HG03159 (cell line): Measurements from ENCODE around the gene CSF3R.
"Not testable (repeated sequence)": the region's sequence is repeated elsewhere in the genome, so short reads cannot be mapped to it uniquely, and the experiment has no call there.

ENCODE experiments used
- ATAC-seq: cut with Tn5 transposase; IDR thresholded peaks from one replicate; pipeline ENCODE4 v1.9.1; 2021; ENCODE audit warnings: mild to moderate bottlenecking, moderate library complexity; ENCODE audit not compliant: unreplicated experiment

CSF3R gene

GRCh38 chr1:36484099-36484498 is 1.4 kb upstream of the CSF3R start:
- ATAC-seq = no peak

DNA sequence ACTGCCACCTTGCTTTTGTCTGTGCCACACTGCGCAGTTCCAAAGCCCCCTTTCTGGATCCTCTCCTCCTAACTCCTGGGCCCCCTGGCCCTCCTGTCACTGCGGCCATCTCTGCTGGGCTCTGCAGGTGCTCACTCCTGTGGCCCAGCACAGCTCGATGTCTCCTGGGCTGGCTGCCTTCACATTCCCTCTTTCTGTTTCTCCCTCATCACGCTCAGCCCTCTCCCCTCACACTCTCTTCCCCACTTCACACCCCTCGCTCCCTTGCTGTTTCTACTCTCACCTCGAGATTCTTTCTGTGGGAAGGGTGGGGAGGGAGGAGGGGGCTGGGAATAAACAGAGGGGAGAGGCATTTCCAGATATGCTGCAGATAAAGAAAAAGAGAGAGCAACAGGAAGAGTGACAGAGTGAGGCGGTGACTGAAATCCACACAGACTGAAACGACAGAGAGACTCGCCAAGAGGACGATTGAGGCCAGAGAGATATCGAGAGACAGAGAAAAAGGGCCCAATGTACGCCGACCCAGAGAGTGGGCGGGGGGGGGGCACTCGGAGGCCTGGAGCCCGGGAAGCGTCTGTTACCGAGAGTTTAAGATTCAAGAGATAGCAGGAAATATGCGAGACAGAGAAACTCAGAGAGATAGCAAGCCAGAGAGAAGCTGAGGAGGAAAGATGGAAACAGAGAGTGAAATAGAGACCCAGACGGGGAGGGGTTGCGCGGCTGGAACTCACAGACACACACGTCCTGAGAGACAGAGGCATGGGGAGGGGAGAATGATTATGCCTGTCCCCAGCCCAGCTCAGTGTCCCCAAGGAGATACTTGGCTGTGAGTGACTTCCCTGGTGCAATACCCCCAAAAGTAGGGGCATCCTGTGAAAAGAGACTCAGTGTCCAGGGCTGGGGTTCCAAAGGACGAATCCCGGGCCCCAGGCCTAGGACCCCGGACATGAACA is 666 bp downstream of the CSF3R start:
- no peak for ATAC-seq

DNA sequence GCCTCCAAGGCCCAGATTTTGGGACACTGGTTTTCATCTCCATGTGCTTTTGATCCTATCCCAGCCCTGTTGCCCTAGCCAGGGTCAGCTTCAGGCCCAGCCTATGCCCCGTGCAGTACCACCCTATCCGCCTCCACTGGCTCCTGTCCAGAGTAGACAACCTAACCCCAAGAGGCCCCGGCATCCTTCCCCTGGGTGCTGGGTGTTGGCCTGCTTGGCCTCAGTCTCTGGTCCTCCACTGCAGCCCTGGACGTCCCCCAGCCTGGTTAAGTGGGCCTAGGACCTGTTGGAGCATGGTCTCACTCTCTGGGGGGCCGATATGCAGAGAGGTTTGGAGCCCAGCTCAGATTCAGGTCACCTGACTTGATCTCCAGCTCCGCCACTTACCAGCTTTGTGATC is 1.6 kb downstream of the CSF3R start:
- no peak for ATAC-seq

DNA sequence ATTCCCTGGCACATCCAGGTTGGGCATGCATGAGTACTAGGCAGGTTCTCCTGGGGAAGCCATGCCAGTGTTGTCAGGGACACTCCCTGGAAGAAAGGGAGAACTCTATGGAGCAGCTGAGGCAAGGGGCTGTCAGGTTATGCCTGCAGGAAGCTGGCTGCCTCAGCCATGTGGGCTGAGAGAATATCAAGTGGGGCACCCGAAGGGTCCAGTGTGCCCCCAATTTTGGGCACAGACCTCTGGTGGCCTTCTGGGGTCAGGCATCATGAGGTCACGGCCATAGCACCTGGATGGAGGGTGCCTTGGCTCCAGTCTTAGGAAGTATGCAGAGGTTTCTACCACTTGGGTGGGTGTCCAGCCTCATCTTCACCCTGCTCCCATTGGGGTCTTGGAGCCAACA is 2.6 kb downstream of the CSF3R start:
- no peak for ATAC-seq

- no peak for ATAC-seq
Measured at GRCh38 chr1:36479505-36480051, 3.1 kb downstream of the CSF3R start.

DNA sequence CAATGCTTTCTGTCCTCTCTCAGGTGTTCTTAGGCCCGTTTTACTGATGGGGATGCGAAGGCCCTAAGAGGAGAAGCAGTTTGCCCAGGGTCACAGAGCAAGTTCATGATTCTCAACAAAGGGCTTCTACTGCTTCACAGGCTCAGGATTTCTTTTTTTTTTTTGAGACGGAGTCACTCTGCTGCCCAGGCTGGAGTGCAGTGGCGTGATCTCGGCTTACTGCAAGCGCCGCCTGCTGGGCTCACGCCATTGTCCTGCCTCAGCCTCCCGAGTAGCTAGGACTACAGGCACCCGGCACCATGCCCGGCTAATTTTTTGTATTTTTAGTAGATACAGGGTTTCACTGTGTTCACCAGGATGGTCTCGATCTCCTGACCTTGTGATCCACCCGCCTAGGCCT is 5.1 kb downstream of the CSF3R start:
- ATAC-seq = not testable (repeated sequence)

GRCh38 chr1:36476945-36477344 is 5.8 kb downstream of the CSF3R start:
- ATAC-seq = no peak

DNA sequence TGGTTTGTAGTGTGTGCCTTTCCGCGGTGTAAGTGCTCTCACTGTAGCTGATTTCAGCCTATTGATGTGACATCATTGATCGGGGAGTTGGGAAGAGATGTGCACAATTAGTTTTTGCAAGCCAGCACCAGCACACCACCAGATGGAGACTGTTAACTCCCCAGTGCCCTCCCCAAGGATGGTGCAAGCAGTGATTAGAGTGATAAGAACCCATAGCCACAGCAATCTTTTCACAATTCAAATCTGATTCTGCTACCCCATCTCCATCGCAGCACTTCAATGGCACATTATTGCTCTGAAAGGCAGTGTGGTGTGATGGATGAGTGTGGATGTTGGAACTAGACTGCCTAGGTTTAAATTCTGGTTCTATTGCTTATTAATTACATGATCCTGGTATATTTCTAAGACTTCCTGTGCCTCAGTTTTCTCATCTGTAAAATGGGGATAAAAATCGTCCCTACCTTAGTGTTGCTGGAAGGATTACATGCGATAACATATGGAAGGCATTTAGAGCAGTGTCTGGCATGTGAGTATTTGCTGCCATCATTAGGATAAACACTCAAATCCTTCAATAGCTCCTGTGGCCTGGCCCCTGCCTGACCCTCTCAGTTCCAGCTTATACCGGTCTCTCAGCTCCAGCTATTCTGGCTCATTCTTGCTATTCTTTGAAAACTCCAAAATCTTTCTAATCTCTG is 6.7 kb downstream of the CSF3R start:
- no peak for ATAC-seq

DNA sequence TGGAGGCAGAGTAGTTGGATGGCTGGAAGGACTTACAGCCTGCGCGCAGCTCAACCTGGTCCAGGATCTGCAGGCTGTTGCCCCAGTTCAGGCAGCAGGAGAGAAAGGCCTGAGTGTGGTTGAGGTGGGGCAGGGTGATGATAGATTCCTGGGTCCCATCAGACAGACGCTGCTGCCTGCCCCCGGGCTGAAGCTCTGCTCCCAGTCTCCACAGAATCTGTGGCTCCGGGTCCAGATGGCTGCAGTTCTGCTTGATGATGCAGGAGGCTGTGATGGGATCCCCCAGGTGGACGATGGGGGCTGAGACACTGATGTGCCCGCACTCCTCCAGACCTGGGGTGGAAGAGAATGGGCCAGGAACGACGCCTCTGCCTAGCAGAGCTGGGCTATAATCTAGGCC is 7.4 kb downstream of the CSF3R start:
- no peak for ATAC-seq

- no peak for ATAC-seq
Measured at GRCh38 chr1:36472656-36473055, 10.1 kb downstream of the CSF3R start.

GRCh38 chr1:36471830-36472641 is 10.7 kb downstream of the CSF3R start:
- ATAC-seq = no peak

DNA sequence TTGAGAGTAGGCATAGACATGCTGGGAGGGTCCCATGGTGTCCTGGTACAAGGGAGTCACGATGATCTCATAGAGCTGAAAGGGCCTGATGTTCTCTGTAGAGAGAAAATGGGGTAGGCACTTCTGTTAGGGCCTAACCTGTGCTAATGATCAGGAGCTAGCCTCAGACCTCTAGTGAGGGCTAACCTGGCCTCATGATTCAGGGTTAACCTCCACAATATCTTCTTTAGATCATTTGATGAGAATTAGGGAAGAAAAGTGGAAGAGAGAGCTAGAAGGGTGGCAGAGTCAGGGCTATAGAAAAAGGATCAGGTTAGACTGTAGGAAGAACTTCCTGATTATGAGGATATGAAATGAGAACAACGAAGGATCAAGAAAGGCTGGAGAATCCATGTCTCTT is 13.6 kb downstream of the CSF3R start:
- ATAC-seq = no peak

- ATAC-seq = no peak
Measured at GRCh38 chr1:36467700-36468455, 14.8 kb downstream of the CSF3R start.

DNA sequence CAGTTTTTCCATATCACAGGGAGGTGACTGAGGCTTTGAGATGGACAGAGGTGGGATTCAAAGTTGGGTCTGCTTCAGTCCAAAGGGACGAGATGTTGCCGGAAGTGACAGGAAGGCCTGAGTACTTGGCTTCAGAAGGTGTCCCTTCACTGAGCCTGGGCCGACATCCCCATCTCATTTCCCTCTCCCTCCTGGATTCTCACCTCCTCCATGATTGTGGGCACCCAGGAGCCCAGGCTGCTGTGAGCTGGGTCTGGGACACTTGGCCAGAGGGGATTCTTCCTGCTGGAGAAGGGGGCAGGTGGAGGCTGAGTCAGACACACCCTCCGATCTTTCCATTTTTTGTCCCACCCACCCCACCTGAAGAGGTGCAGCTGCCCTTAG is 15.7 kb downstream of the CSF3R start:
- ATAC-seq = no peak

DNA sequence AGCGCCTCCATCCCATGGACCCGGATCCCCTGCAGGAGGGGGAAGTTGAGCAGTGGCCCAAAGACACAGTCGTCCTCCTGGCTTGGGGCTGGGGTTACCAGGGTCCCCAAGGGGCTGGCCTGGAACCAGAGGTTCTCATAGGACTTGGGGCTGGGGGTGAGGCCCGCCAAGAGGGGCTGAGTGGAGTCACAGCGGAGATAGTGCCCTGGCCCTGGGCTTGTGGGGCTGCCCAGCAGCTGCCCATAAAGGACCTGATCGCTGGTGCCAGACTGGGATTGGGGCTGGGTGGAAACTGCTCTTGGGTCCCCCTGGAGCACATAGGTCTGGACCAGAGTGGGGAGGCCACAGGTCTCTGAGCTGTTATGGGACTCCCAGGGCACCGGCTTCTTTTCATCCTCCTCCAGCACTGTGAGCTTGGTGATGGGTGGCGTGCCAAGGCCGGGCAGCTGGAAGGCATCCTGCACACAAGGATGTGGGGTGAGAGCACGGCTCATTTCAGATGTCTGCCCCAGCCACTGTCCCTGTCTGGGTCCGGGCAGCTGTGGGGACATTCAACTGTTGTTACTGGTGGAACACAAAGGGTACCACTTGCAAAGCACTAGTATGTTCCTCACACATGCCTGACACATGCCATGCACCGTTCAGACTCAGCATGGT is 16.2 kb downstream of the CSF3R start:
- ATAC-seq = no peak

- no peak for ATAC-seq
Measured at GRCh38 chr1:36465731-36466369, 16.9 kb downstream of the CSF3R start.

- ATAC-seq = peak; percentile 39
Measured at GRCh38 chr1:36464605-36465393, 17.9 kb downstream of the CSF3R start.

GRCh38 chr1:36463803-36464604 is 18.7 kb downstream of the CSF3R start, which contains the start of gene MRPS15:
Gene MRPS15 (minus strand): TSS chr1:36464384. CDS start chr1:36464275, 109 bp downstream.
- ATAC-seq = peak; percentile 90
